ENCODE results near the gene SULT2A1. TPM values are rescaled to one million over a fixed set of nuclear protein-coding genes. Genes with fewer than 3 reads are reported as not detected.
A peak's percentile ranks its signal among the peaks of the same experiment; 100 is the strongest.
"Not testable (repeated sequence)": the region's sequence is repeated elsewhere in the genome, so short reads cannot be mapped to it uniquely, and the experiment has no call there.

SULT2A1 gene
- total RNA-seq, 1 experiment from 2014 or later, result not detected

- in situ Hi-C loops (cut with HindIII; ENCODE audit: low pct_unique_long_range_greater_than_20kb, low sequenced_read_pairs), result no loop called here
- no peak for DNase-seq (ENCODE audit: low read depth)
Observed at GRCh38 chr19:47878906-47879305, 7.2 kb downstream of the SULT2A1 start.

GRCh38 chr19:47865166-47865565, 20.9 kb downstream of the SULT2A1 start:
- in situ Hi-C loops (cut with HindIII; ENCODE audit: low pct_unique_long_range_greater_than_20kb, low sequenced_read_pairs), result no loop called here

GRCh38 chr19:47863514-47863936, 22.6 kb downstream of the SULT2A1 start:
- peak; percentile 57 for DNase-seq (ENCODE audit: low read depth)

More at GRCh38 chr19:47865166-47865565, 20.9 kb downstream of the SULT2A1 start:
- no peak for DNase-seq (ENCODE audit: low read depth)

GRCh38 chr19:47861630-47862029, 24.5 kb downstream of the SULT2A1 start:
- in situ Hi-C loops (cut with HindIII; ENCODE audit: low pct_unique_long_range_greater_than_20kb, low sequenced_read_pairs), result no loop called here
- no peak for DNase-seq (ENCODE audit: low read depth)

More at GRCh38 chr19:47863514-47863936, 22.6 kb downstream of the SULT2A1 start:
- in situ Hi-C loops (cut with HindIII; ENCODE audit: low pct_unique_long_range_greater_than_20kb, low sequenced_read_pairs), result no loop called here

- no peak for DNase-seq (ENCODE audit: low read depth)
- in situ Hi-C loops (cut with HindIII; ENCODE audit: low pct_unique_long_range_greater_than_20kb, low sequenced_read_pairs), result no loop called here
Observed at GRCh38 chr19:47860602-47861297, 25.4 kb downstream of the SULT2A1 start.

- in situ Hi-C loops (cut with HindIII; ENCODE audit: low pct_unique_long_range_greater_than_20kb, low sequenced_read_pairs); DNase-seq (ENCODE audit: low read depth): not testable (repeated sequence)
Observed at GRCh38 chr19:47859838-47860237, 26.3 kb downstream of the SULT2A1 start.

GRCh38 chr19:47858646-47859285, 27.3 kb downstream of the SULT2A1 start, which contains the start of gene TPRX2:
Gene TPRX2, plus strand, starts transcription at chr19:47859235. Its CDS starts 12 bp downstream, at chr19:47859247.
- DNase-seq (ENCODE audit: low read depth); in situ Hi-C loops (cut with HindIII; ENCODE audit: low pct_unique_long_range_greater_than_20kb, low sequenced_read_pairs): not testable (repeated sequence)

GRCh38 chr19:47858231-47858630, 27.9 kb downstream of the SULT2A1 start:
- DNase-seq (ENCODE audit: low read depth); in situ Hi-C loops (cut with HindIII; ENCODE audit: low pct_unique_long_range_greater_than_20kb, low sequenced_read_pairs): not testable (repeated sequence)

- in situ Hi-C loops (cut with HindIII; ENCODE audit: low pct_unique_long_range_greater_than_20kb, low sequenced_read_pairs), result no loop called here
- no peak for DNase-seq (ENCODE audit: low read depth)
Observed at GRCh38 chr19:47854459-47854858, 31.7 kb downstream of the SULT2A1 start.

- DNase-seq (ENCODE audit: low read depth), result no peak
- in situ Hi-C loops (cut with HindIII; ENCODE audit: low pct_unique_long_range_greater_than_20kb, low sequenced_read_pairs), result no loop called here
Observed at GRCh38 chr19:47853003-47853402, 33.1 kb downstream of the SULT2A1 start.

- DNase-seq (ENCODE audit: low read depth), result no peak
- in situ Hi-C loops (cut with HindIII; ENCODE audit: low pct_unique_long_range_greater_than_20kb, low sequenced_read_pairs), result no loop called here
Observed at GRCh38 chr19:47848823-47849473, 37.2 kb downstream of the SULT2A1 start.

GRCh38 chr19:47848425-47848822, 37.7 kb downstream of the SULT2A1 start:
- no peak for DNase-seq (ENCODE audit: low read depth)
- in situ Hi-C loops (cut with HindIII; ENCODE audit: low pct_unique_long_range_greater_than_20kb, low sequenced_read_pairs), result no loop called here

GRCh38 chr19:47842941-47843340, 43.2 kb downstream of the SULT2A1 start:
- in situ Hi-C loops (cut with HindIII; ENCODE audit: low pct_unique_long_range_greater_than_20kb, low sequenced_read_pairs), result no loop called here
- DNase-seq (ENCODE audit: low read depth), result no peak

GRCh38 chr19:47839913-47840312, 46.2 kb downstream of the SULT2A1 start:
- no peak for DNase-seq (ENCODE audit: low read depth)
- in situ Hi-C loops (cut with HindIII; ENCODE audit: low pct_unique_long_range_greater_than_20kb, low sequenced_read_pairs), result no loop called here

GRCh38 chr19:47839411-47839810, 46.7 kb downstream of the SULT2A1 start:
- in situ Hi-C loops (cut with HindIII; ENCODE audit: low pct_unique_long_range_greater_than_20kb, low sequenced_read_pairs), result no loop called here
- DNase-seq (ENCODE audit: low read depth), result no peak

GRCh38 chr19:47836038-47836437, 50.1 kb downstream of the SULT2A1 start:
- no peak for DNase-seq (ENCODE audit: low read depth)
- in situ Hi-C loops (cut with HindIII; ENCODE audit: low pct_unique_long_range_greater_than_20kb, low sequenced_read_pairs), result no loop called here

GRCh38 chr19:47832723-47833122, 53.4 kb downstream of the SULT2A1 start:
- no peak for DNase-seq (ENCODE audit: low read depth)
- in situ Hi-C loops (cut with HindIII; ENCODE audit: low pct_unique_long_range_greater_than_20kb, low sequenced_read_pairs), result no loop called here

- DNase-seq (ENCODE audit: low read depth), result no peak
- in situ Hi-C loops (cut with HindIII; ENCODE audit: low pct_unique_long_range_greater_than_20kb, low sequenced_read_pairs), result no loop called here
Observed at GRCh38 chr19:47826800-47827199, 59.3 kb downstream of the SULT2A1 start.

GRCh38 chr19:47824396-47824795, 61.7 kb downstream of the SULT2A1 start:
- in situ Hi-C loops (cut with HindIII; ENCODE audit: low pct_unique_long_range_greater_than_20kb, low sequenced_read_pairs), result no loop called here
- DNase-seq (ENCODE audit: low read depth), result no peak

Measured in Caki2 (cell line).